Measurements from ENCODE around the gene SUSD1.

DNA sequence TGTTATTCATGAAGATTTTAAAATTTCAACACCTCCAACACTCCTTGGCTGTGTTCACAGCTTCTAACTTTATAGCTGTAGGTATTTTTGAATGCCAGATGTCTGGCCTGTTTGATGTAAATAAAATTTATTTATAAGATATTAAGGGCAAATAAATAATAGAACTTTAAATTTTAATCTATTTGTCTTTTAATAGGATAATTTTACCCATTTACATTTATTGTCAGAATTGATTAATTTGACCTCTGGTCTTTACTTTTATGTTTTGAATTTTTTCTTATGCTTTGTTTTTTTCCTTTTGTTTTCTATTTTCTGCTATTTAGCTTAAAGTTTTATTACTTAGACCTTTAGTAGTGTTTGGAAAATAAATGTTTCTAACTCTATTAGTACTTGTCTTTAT is 183.9 kb downstream of the SUSD1 start:
- TF ChIP-seq ZFP30 (CRISPR knock-in tag; IDR thresholded peaks at IDR 0.05): no peak
- TF ChIP-seq, protein P1, sequence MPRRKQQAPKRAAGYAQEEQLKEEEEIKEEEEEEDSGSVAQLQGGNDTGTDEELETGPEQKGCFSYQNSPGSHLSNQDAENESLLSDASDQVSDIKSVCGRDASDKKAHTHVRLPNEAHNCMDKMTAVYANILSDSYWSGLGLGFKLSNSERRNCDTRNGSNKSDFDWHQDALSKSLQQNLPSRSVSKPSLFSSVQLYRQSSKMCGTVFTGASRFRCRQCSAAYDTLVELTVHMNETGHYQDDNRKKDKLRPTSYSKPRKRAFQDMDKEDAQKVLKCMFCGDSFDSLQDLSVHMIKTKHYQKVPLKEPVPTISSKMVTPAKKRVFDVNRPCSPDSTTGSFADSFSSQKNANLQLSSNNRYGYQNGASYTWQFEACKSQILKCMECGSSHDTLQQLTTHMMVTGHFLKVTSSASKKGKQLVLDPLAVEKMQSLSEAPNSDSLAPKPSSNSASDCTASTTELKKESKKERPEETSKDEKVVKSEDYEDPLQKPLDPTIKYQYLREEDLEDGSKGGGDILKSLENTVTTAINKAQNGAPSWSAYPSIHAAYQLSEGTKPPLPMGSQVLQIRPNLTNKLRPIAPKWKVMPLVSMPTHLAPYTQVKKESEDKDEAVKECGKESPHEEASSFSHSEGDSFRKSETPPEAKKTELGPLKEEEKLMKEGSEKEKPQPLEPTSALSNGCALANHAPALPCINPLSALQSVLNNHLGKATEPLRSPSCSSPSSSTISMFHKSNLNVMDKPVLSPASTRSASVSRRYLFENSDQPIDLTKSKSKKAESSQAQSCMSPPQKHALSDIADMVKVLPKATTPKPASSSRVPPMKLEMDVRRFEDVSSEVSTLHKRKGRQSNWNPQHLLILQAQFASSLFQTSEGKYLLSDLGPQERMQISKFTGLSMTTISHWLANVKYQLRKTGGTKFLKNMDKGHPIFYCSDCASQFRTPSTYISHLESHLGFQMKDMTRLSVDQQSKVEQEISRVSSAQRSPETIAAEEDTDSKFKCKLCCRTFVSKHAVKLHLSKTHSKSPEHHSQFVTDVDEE (CRISPR knock-in tag; IDR thresholded peaks at IDR 0.05): no peak
- TF ChIP-seq, protein P2, sequence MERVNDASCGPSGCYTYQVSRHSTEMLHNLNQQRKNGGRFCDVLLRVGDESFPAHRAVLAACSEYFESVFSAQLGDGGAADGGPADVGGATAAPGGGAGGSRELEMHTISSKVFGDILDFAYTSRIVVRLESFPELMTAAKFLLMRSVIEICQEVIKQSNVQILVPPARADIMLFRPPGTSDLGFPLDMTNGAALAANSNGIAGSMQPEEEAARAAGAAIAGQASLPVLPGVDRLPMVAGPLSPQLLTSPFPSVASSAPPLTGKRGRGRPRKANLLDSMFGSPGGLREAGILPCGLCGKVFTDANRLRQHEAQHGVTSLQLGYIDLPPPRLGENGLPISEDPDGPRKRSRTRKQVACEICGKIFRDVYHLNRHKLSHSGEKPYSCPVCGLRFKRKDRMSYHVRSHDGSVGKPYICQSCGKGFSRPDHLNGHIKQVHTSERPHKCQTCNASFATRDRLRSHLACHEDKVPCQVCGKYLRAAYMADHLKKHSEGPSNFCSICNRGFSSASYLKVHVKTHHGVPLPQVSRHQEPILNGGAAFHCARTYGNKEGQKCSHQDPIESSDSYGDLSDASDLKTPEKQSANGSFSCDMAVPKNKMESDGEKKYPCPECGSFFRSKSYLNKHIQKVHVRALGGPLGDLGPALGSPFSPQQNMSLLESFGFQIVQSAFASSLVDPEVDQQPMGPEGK (CRISPR knock-in tag; IDR thresholded peaks at IDR 0.05; ENCODE audit: borderline replicate concordance): no peak
